ENCODE results near the gene GOLGA6L7.
"Not testable (repeated sequence)": the region's sequence is repeated elsewhere in the genome, so short reads cannot be mapped to it uniquely, and the experiment has no call there.

Gene GOLGA6L7

GRCh38 chr15:28861031-28861534, 12.6 kb upstream of the GOLGA6L7 start:
- Histone ChIP-seq H3K27me3 (ENCODE audit: insufficient read depth, low read length) (no peaks in the 10 kb centered on the region), H3K9me3 (ENCODE audit: insufficient read depth, low read depth, low read length) (no peaks in the 10 kb centered on the region), H3K27ac (ENCODE audit: low read length) (no peak overlapping the region)

GRCh38 chr15:28854578-28854977, 6.1 kb upstream of the GOLGA6L7 start:
- H3K9ac ChIP-seq (ENCODE audit: low read depth, low read length); H3K27me3 ChIP-seq (ENCODE audit: insufficient read depth, low read length); H3K4me3 ChIP-seq (ENCODE audit: low read length); H3K36me3 ChIP-seq (ENCODE audit: insufficient read depth, low read depth, low read length); H3K27ac ChIP-seq (ENCODE audit: low read length); H3K4me1 ChIP-seq (ENCODE audit: insufficient read depth, low read length); H3K9me3 ChIP-seq (ENCODE audit: insufficient read depth, low read depth, low read length): not testable (repeated sequence)

More at GRCh38 chr15:28861031-28861534, 12.6 kb upstream of the GOLGA6L7 start:
- no peaks in the 10 kb centered on the region for H3K36me3 ChIP-seq (ENCODE audit: insufficient read depth, low read depth, low read length)
- H3K4me1 ChIP-seq (ENCODE audit: insufficient read depth, low read length) = no peaks in the 10 kb centered on the region
- H3K4me3 ChIP-seq (ENCODE audit: low read length) = no peak overlapping the region
- H3K9ac ChIP-seq (ENCODE audit: low read depth, low read length) = no peak overlapping the region; the same call in 1 of the 2 replicates

GRCh38 chr15:28853654-28854053, 5.2 kb upstream of the GOLGA6L7 start:
- not testable (repeated sequence) for H3K4me1 ChIP-seq (ENCODE audit: insufficient read depth, low read length); H3K27ac ChIP-seq (ENCODE audit: low read length); H3K9ac ChIP-seq (ENCODE audit: low read depth, low read length); H3K27me3 ChIP-seq (ENCODE audit: insufficient read depth, low read length); H3K4me3 ChIP-seq (ENCODE audit: low read length); H3K36me3 ChIP-seq (ENCODE audit: insufficient read depth, low read depth, low read length); H3K9me3 ChIP-seq (ENCODE audit: insufficient read depth, low read depth, low read length)

- H3K9ac ChIP-seq (ENCODE audit: low read depth, low read length); H3K4me1 ChIP-seq (ENCODE audit: insufficient read depth, low read length); H3K4me3 ChIP-seq (ENCODE audit: low read length); H3K27ac ChIP-seq (ENCODE audit: low read length); H3K36me3 ChIP-seq (ENCODE audit: insufficient read depth, low read depth, low read length); H3K9me3 ChIP-seq (ENCODE audit: insufficient read depth, low read depth, low read length); H3K27me3 ChIP-seq (ENCODE audit: insufficient read depth, low read length): not testable (repeated sequence)
Measured at GRCh38 chr15:28849766-28850165, 1.3 kb upstream of the GOLGA6L7 start.

GRCh38 chr15:28849271-28849670, 827 bp upstream of the GOLGA6L7 start:
- not testable (repeated sequence) for H3K27ac ChIP-seq (ENCODE audit: low read length); H3K9ac ChIP-seq (ENCODE audit: low read depth, low read length); H3K27me3 ChIP-seq (ENCODE audit: insufficient read depth, low read length); H3K9me3 ChIP-seq (ENCODE audit: insufficient read depth, low read depth, low read length); H3K4me3 ChIP-seq (ENCODE audit: low read length); H3K4me1 ChIP-seq (ENCODE audit: insufficient read depth, low read length); H3K36me3 ChIP-seq (ENCODE audit: insufficient read depth, low read depth, low read length)

GRCh38 chr15:28847959-28848358, 485 bp downstream of the GOLGA6L7 start:
- H3K4me3 ChIP-seq (ENCODE audit: low read length); H3K9ac ChIP-seq (ENCODE audit: low read depth, low read length); H3K9me3 ChIP-seq (ENCODE audit: insufficient read depth, low read depth, low read length); H3K36me3 ChIP-seq (ENCODE audit: insufficient read depth, low read depth, low read length); H3K27ac ChIP-seq (ENCODE audit: low read length); H3K4me1 ChIP-seq (ENCODE audit: insufficient read depth, low read length); H3K27me3 ChIP-seq (ENCODE audit: insufficient read depth, low read length): not testable (repeated sequence)

GRCh38 chr15:28847247-28847646, 1.2 kb downstream of the GOLGA6L7 start:
- H3K27ac ChIP-seq (ENCODE audit: low read length); H3K4me3 ChIP-seq (ENCODE audit: low read length); H3K36me3 ChIP-seq (ENCODE audit: insufficient read depth, low read depth, low read length); H3K27me3 ChIP-seq (ENCODE audit: insufficient read depth, low read length); H3K9ac ChIP-seq (ENCODE audit: low read depth, low read length); H3K4me1 ChIP-seq (ENCODE audit: insufficient read depth, low read length); H3K9me3 ChIP-seq (ENCODE audit: insufficient read depth, low read depth, low read length): not testable (repeated sequence)

GRCh38 chr15:28844147-28844546, 4.3 kb downstream of the GOLGA6L7 start:
- H3K9me3 ChIP-seq (ENCODE audit: insufficient read depth, low read depth, low read length); H3K4me3 ChIP-seq (ENCODE audit: low read length); H3K27ac ChIP-seq (ENCODE audit: low read length); H3K36me3 ChIP-seq (ENCODE audit: insufficient read depth, low read depth, low read length); H3K9ac ChIP-seq (ENCODE audit: low read depth, low read length); H3K27me3 ChIP-seq (ENCODE audit: insufficient read depth, low read length); H3K4me1 ChIP-seq (ENCODE audit: insufficient read depth, low read length): not testable (repeated sequence)

GRCh38 chr15:28843520-28843919, 4.9 kb downstream of the GOLGA6L7 start:
- H3K27ac ChIP-seq (ENCODE audit: low read length); H3K27me3 ChIP-seq (ENCODE audit: insufficient read depth, low read length); H3K9me3 ChIP-seq (ENCODE audit: insufficient read depth, low read depth, low read length); H3K4me3 ChIP-seq (ENCODE audit: low read length); H3K9ac ChIP-seq (ENCODE audit: low read depth, low read length); H3K4me1 ChIP-seq (ENCODE audit: insufficient read depth, low read length); H3K36me3 ChIP-seq (ENCODE audit: insufficient read depth, low read depth, low read length): not testable (repeated sequence)

- H3K36me3 ChIP-seq (ENCODE audit: insufficient read depth, low read depth, low read length); H3K4me3 ChIP-seq (ENCODE audit: low read length); H3K4me1 ChIP-seq (ENCODE audit: insufficient read depth, low read length); H3K9ac ChIP-seq (ENCODE audit: low read depth, low read length); H3K27ac ChIP-seq (ENCODE audit: low read length); H3K27me3 ChIP-seq (ENCODE audit: insufficient read depth, low read length); H3K9me3 ChIP-seq (ENCODE audit: insufficient read depth, low read depth, low read length): not testable (repeated sequence)
Measured at GRCh38 chr15:28842210-28842609, 6.2 kb downstream of the GOLGA6L7 start.

GRCh38 chr15:28840285-28840684, 8.2 kb downstream of the GOLGA6L7 start:
- not testable (repeated sequence) for H3K27me3 ChIP-seq (ENCODE audit: insufficient read depth, low read length); H3K27ac ChIP-seq (ENCODE audit: low read length); H3K36me3 ChIP-seq (ENCODE audit: insufficient read depth, low read depth, low read length); H3K4me1 ChIP-seq (ENCODE audit: insufficient read depth, low read length); H3K9me3 ChIP-seq (ENCODE audit: insufficient read depth, low read depth, low read length); H3K4me3 ChIP-seq (ENCODE audit: low read length); H3K9ac ChIP-seq (ENCODE audit: low read depth, low read length)

- not testable (repeated sequence) for H3K4me1 ChIP-seq (ENCODE audit: insufficient read depth, low read length); H3K9me3 ChIP-seq (ENCODE audit: insufficient read depth, low read depth, low read length); H3K27me3 ChIP-seq (ENCODE audit: insufficient read depth, low read length); H3K4me3 ChIP-seq (ENCODE audit: low read length); H3K27ac ChIP-seq (ENCODE audit: low read length); H3K9ac ChIP-seq (ENCODE audit: low read depth, low read length); H3K36me3 ChIP-seq (ENCODE audit: insufficient read depth, low read depth, low read length)
Measured at GRCh38 chr15:28834957-28835585, 13.4 kb downstream of the GOLGA6L7 start.

All from iPS-20b (cell line).